GM23338 (cell line): Measurements from ENCODE around the gene ARPC2. TPM values are rescaled to one million over a fixed set of nuclear protein-coding genes. Genes with fewer than 3 reads are reported as not detected.

Experiments used
- ATAC-seq: fragments of 200-7000 bp; cut with Tn5 transposase; 3 replicates; pipeline ENCODE4 v1.9.1; 2020
- DNase-seq: peaks from one replicate; pipeline ENCODE4 v3.0.0-alpha.2; 2015; ENCODE audit warnings: low spot score
- H2AFZ ChIP-seq: fragments of 200-600 bp; sonication (generic); 2 replicates; pipeline ENCODE4 v1.8.0; 2016; ENCODE audit warnings: antibody characterized with exemption, mild to moderate bottlenecking, moderate library complexity
- H3F3A ChIP-seq: fragments of 200-600 bp; sonication (generic); replicated peaks from 2 replicates; pipeline ENCODE4 v1.8.0; 2017; ENCODE audit warnings: antibody characterized with exemption, mixed run types, low read depth
- H3K27ac ChIP-seq: fragments of 200-600 bp; sonication (generic); 2 replicates; pipeline ENCODE4 v1.6.1; 2016; ENCODE audit warnings: low read depth
- H3K27me3 ChIP-seq: fragments of 200-600 bp; sonication (generic); 2 replicates; pipeline ENCODE4 v1.8.0; 2016; ENCODE audit warnings: mild to moderate bottlenecking, mixed run types, moderate library complexity; ENCODE audit not compliant: insufficient read depth
- H3K36me3 ChIP-seq: fragments of 200-600 bp; sonication (generic); 2 replicates; pipeline ENCODE4 v1.8.0; 2016; ENCODE audit warnings: mild to moderate bottlenecking; ENCODE audit not compliant: insufficient read depth
- H3K4me1 ChIP-seq: fragments of 200-600 bp; sonication (generic); 2 replicates; pipeline ENCODE4 v1.8.0; 2016; ENCODE audit warnings: mild to moderate bottlenecking, moderate library complexity; ENCODE audit not compliant: insufficient read depth
- H3K4me2 ChIP-seq: fragments of 200-600 bp; sonication (generic); 2 replicates; pipeline ENCODE4 v1.7.1; 2017; ENCODE audit warnings: mixed run types
- H3K4me3 ChIP-seq: fragments of 200-600 bp; sonication (generic); 2 replicates; pipeline ENCODE4 v1.6.1; 2016; ENCODE audit warnings: mixed run types
- H3K79me2 ChIP-seq: fragments of 200-600 bp; sonication (generic); replicated peaks from 2 replicates; pipeline ENCODE4 v1.8.0; 2017; ENCODE audit warnings: mild to moderate bottlenecking; ENCODE audit not compliant: insufficient read depth
- H3K9me2 ChIP-seq: fragments of 200-600 bp; sonication (generic); 2 replicates; pipeline ENCODE4 v1.8.0; 2017; ENCODE audit not compliant: insufficient read depth
- H4K20me1 ChIP-seq: fragments of 200-600 bp; sonication (generic); replicated peaks from 2 replicates; pipeline ENCODE4 v1.8.0; 2017; ENCODE audit warnings: mild to moderate bottlenecking; ENCODE audit not compliant: insufficient read depth
- H3K27ac Mint-ChIP-seq: 2 replicates; pipeline ENCODE4 v1.8.0; 2020; ENCODE audit warnings: inconsistent platforms, mild to moderate bottlenecking, moderate library complexity, mixed read lengths
- H3K27me3 Mint-ChIP-seq: 3 replicates; pipeline ENCODE4 v1.8.0; 2022; ENCODE audit warnings: low read depth, mild to moderate bottlenecking, moderate library complexity, mixed read lengths, inconsistent platforms; ENCODE audit not compliant: insufficient read depth, poor library complexity
- H3K36me3 Mint-ChIP-seq: 3 replicates; pipeline ENCODE4 v1.8.0; 2021; ENCODE audit warnings: low read depth, mild to moderate bottlenecking, inconsistent platforms, moderate library complexity, mixed read lengths
- H3K4me1 Mint-ChIP-seq: 3 replicates; pipeline ENCODE4 v1.8.0; 2020; ENCODE audit warnings: mild to moderate bottlenecking, inconsistent platforms, mixed read lengths
- H3K4me3 Mint-ChIP-seq: 3 replicates; pipeline ENCODE4 v1.8.0; 2021; ENCODE audit warnings: moderate library complexity, mild to moderate bottlenecking, inconsistent platforms, mixed read lengths
- H3K9me3 Mint-ChIP-seq: 3 replicates; pipeline ENCODE4 v1.8.0; 2020; ENCODE audit warnings: moderate library complexity, mild to moderate bottlenecking, inconsistent platforms, mixed read lengths
- EZH2phosphoT487 ChIP-seq: fragments of 200-600 bp; sonication (generic); IDR thresholded peaks from one replicate; pipeline ENCODE4 v1.8.1; 2018; ENCODE audit warnings: antibody characterized with exemption; ENCODE audit not compliant: unreplicated experiment
- JUNB ChIP-seq: IDR thresholded peaks from one replicate; pipeline ENCODE4 v1.6.1; 2016; ENCODE audit warnings: antibody characterized with exemption; ENCODE audit not compliant: unreplicated experiment
- NANOG ChIP-seq: IDR thresholded peaks from 2 replicates; pipeline ENCODE4 v1.6.1; 2016; ENCODE audit warnings: antibody characterized with exemption, borderline replicate concordance
- POLR2AphosphoS5 ChIP-seq: IDR thresholded peaks from 2 replicates; pipeline ENCODE4 v1.6.1; 2016; ENCODE audit warnings: antibody characterized with exemption, low read depth
- ZNF114 ChIP-seq: fragments of 250-450 bp; sonication (Bioruptor Pico); IDR thresholded peaks from 2 replicates; pipeline ENCODE4 v1.5.0; 2020; ENCODE audit warnings: mild to moderate bottlenecking, moderate library complexity
- ZNF331 ChIP-seq: fragments of 250-450 bp; sonication (Bioruptor Pico); IDR thresholded peaks from 2 replicates; pipeline ENCODE4 v1.5.0; 2020; ENCODE audit warnings: low read depth, mild to moderate bottlenecking, moderate library complexity
- polyA plus RNA-seq: library from polyadenylated mRNA; unstranded; fragments of >200 nt; fragmentation: Nextera tagmentation; extraction: Ambion mirVana; gene quantifications from 2 replicates; pipeline ENCODE4 v1.2.1, GENCODE V29; 2016
- total RNA-seq: library from RNA; depleted of rRNA; stranded (reverse); fragments of >200 nt; shearing (Covaris generic); gene quantifications from 2 replicates; pipeline ENCODE4 v1.2.3, GENCODE V29; 2014
- TF ChIP-seq, protein P1 (sequence below): IDR thresholded peaks from one replicate; pipeline ENCODE4 v1.6.1; 2018; ENCODE audit warnings: antibody characterized with exemption; ENCODE audit not compliant: unreplicated experiment
- TF ChIP-seq, protein P2 (sequence below), 2 experiments: fragments of 200-600 bp in 1 of 2; sonication (generic) in 1 of 2; conservative IDR thresholded peaks; 2 replicates each; pipeline versions ENCODE4 v1.5.1 to v1.6.1; 2016 to 2017; ENCODE audit warnings: antibody characterized with exemption in 2 of 2, low read depth in 2 of 2, mild to moderate bottlenecking in 2 of 2, moderate library complexity in 1 of 2
- TF ChIP-seq, protein P3 (sequence below): fragments of 250-450 bp; sonication (Bioruptor Pico); IDR thresholded peaks from 2 replicates; pipeline ENCODE4 v1.5.0; 2020; ENCODE audit warnings: mild to moderate bottlenecking, moderate library complexity

Gene ARPC2
- total and polyA plus RNA-seq, 2 experiments from 2014 or later = 217 to 271 TPM

DNA sequence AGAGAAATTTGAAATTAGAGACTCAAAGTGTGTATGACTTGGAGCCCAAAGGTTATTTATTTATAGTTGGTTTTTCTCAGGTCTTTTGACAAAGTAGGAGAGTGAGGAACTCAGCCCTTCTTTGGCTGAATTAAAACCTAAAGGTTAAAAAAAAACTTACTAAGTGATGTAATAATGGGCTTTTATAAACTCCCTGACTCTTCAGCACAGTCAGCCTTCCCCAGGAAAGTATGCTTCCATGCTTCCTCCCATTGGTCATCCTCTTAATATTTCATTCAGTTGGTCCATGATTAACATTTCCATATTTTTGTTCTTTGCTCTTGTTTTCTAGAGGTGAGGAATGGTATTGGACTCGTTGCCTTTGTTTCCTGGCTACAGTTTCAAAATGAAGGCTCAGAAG, 7.2 kb downstream of the ARPC2 start:
- no peaks in the 10 kb centered on the region for H3K27me3 Mint-ChIP-seq
- Histone ChIP-seq H3K4me3 (no peak overlapping the region), H3K27me3 (no peaks in the 10 kb centered on the region), H3K4me2 (no peak overlapping the region), H3K4me1 (peaks cover 16% of the 10 kb centered on the region), H3K36me3 (peaks cover 33% of the 10 kb centered on the region), H3K9me2 (no peaks in the 10 kb centered on the region), H3K79me2 (peaks cover 89% of the 10 kb centered on the region), H3F3A (no peaks in the 10 kb centered on the region; the same call in 1 of the 2 replicates), H4K20me1 (peaks cover 84% of the 10 kb centered on the region), H2AFZ (no peak overlapping the region), H3K27ac (no peak overlapping the region)
- no peak overlapping the region for H3K4me3 Mint-ChIP-seq
- no peak for ATAC-seq
- no peak for DNase-seq
- peaks cover 10% of the 10 kb centered on the region for H3K4me1 Mint-ChIP-seq
- H3K36me3 Mint-ChIP-seq = peaks cover 63% of the 10 kb centered on the region
- H3K27ac Mint-ChIP-seq = peak overlapping the region; percentile 62
- no peaks in the 10 kb centered on the region for H3K9me3 Mint-ChIP-seq
- TF ChIP-seq, protein P1, sequence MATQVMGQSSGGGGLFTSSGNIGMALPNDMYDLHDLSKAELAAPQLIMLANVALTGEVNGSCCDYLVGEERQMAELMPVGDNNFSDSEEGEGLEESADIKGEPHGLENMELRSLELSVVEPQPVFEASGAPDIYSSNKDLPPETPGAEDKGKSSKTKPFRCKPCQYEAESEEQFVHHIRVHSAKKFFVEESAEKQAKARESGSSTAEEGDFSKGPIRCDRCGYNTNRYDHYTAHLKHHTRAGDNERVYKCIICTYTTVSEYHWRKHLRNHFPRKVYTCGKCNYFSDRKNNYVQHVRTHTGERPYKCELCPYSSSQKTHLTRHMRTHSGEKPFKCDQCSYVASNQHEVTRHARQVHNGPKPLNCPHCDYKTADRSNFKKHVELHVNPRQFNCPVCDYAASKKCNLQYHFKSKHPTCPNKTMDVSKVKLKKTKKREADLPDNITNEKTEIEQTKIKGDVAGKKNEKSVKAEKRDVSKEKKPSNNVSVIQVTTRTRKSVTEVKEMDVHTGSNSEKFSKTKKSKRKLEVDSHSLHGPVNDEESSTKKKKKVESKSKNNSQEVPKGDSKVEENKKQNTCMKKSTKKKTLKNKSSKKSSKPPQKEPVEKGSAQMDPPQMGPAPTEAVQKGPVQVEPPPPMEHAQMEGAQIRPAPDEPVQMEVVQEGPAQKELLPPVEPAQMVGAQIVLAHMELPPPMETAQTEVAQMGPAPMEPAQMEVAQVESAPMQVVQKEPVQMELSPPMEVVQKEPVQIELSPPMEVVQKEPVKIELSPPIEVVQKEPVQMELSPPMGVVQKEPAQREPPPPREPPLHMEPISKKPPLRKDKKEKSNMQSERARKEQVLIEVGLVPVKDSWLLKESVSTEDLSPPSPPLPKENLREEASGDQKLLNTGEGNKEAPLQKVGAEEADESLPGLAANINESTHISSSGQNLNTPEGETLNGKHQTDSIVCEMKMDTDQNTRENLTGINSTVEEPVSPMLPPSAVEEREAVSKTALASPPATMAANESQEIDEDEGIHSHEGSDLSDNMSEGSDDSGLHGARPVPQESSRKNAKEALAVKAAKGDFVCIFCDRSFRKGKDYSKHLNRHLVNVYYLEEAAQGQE = no peak
- TF ChIP-seq EZH2phosphoT487 = no peak
- TF ChIP-seq ZNF114 (CRISPR knock-in tag) = no peak
- TF ChIP-seq JUNB = no peak
- TF ChIP-seq, protein P2, sequence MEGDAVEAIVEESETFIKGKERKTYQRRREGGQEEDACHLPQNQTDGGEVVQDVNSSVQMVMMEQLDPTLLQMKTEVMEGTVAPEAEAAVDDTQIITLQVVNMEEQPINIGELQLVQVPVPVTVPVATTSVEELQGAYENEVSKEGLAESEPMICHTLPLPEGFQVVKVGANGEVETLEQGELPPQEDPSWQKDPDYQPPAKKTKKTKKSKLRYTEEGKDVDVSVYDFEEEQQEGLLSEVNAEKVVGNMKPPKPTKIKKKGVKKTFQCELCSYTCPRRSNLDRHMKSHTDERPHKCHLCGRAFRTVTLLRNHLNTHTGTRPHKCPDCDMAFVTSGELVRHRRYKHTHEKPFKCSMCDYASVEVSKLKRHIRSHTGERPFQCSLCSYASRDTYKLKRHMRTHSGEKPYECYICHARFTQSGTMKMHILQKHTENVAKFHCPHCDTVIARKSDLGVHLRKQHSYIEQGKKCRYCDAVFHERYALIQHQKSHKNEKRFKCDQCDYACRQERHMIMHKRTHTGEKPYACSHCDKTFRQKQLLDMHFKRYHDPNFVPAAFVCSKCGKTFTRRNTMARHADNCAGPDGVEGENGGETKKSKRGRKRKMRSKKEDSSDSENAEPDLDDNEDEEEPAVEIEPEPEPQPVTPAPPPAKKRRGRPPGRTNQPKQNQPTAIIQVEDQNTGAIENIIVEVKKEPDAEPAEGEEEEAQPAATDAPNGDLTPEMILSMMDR (conservative IDR thresholded peaks at IDR 0.05; ENCODE audit: low read depth in 2 of 2) = no peak

DNA sequence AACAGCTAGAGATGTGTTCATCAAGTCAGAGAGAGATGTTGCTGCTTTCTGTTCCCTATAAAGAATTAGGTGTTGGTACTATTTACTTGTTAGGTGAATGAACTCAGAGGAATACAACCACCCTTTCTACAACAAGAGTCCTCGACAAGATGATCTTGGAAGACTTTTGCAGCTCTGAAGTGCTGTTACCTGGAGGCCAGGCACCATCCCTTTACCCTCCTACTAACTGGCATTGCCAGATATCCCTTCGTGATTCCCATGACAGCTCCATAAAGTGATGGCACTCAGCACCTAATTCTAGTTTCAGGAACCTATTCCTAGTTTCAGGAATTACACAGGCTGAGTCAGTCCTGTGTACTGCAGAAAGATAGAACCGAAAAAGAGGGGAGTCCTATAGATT, 9.9 kb downstream of the ARPC2 start:
- no peaks in the 10 kb centered on the region for H3K9me3 Mint-ChIP-seq
- no peak overlapping the region for H3K27ac Mint-ChIP-seq
- Histone ChIP-seq H3K4me2 (no peak overlapping the region), H3K4me3 (no peak overlapping the region), H3K27me3 (no peaks in the 10 kb centered on the region), H2AFZ (no peak overlapping the region), H3K36me3 (peaks cover 41% of the 10 kb centered on the region), H4K20me1 (peaks cover 59% of the 10 kb centered on the region), H3F3A (no peaks in the 10 kb centered on the region), H3K9me2 (no peaks in the 10 kb centered on the region), H3K27ac (no peak overlapping the region), H3K79me2 (peaks cover 75% of the 10 kb centered on the region), H3K4me1 (peaks cover 4% of the 10 kb centered on the region; the same call in 1 of the 2 replicates)
- no peaks in the 10 kb centered on the region for H3K27me3 Mint-ChIP-seq
- no peak for DNase-seq
- H3K36me3 Mint-ChIP-seq = peaks cover 64% of the 10 kb centered on the region
- H3K4me3 Mint-ChIP-seq = no peak overlapping the region
- ATAC-seq = no peak
- H3K4me1 Mint-ChIP-seq = no peaks in the 10 kb centered on the region
- TF ChIP-seq ZNF331 = no peak
- TF ChIP-seq POLR2AphosphoS5 = no peak
- TF ChIP-seq, protein P3, sequence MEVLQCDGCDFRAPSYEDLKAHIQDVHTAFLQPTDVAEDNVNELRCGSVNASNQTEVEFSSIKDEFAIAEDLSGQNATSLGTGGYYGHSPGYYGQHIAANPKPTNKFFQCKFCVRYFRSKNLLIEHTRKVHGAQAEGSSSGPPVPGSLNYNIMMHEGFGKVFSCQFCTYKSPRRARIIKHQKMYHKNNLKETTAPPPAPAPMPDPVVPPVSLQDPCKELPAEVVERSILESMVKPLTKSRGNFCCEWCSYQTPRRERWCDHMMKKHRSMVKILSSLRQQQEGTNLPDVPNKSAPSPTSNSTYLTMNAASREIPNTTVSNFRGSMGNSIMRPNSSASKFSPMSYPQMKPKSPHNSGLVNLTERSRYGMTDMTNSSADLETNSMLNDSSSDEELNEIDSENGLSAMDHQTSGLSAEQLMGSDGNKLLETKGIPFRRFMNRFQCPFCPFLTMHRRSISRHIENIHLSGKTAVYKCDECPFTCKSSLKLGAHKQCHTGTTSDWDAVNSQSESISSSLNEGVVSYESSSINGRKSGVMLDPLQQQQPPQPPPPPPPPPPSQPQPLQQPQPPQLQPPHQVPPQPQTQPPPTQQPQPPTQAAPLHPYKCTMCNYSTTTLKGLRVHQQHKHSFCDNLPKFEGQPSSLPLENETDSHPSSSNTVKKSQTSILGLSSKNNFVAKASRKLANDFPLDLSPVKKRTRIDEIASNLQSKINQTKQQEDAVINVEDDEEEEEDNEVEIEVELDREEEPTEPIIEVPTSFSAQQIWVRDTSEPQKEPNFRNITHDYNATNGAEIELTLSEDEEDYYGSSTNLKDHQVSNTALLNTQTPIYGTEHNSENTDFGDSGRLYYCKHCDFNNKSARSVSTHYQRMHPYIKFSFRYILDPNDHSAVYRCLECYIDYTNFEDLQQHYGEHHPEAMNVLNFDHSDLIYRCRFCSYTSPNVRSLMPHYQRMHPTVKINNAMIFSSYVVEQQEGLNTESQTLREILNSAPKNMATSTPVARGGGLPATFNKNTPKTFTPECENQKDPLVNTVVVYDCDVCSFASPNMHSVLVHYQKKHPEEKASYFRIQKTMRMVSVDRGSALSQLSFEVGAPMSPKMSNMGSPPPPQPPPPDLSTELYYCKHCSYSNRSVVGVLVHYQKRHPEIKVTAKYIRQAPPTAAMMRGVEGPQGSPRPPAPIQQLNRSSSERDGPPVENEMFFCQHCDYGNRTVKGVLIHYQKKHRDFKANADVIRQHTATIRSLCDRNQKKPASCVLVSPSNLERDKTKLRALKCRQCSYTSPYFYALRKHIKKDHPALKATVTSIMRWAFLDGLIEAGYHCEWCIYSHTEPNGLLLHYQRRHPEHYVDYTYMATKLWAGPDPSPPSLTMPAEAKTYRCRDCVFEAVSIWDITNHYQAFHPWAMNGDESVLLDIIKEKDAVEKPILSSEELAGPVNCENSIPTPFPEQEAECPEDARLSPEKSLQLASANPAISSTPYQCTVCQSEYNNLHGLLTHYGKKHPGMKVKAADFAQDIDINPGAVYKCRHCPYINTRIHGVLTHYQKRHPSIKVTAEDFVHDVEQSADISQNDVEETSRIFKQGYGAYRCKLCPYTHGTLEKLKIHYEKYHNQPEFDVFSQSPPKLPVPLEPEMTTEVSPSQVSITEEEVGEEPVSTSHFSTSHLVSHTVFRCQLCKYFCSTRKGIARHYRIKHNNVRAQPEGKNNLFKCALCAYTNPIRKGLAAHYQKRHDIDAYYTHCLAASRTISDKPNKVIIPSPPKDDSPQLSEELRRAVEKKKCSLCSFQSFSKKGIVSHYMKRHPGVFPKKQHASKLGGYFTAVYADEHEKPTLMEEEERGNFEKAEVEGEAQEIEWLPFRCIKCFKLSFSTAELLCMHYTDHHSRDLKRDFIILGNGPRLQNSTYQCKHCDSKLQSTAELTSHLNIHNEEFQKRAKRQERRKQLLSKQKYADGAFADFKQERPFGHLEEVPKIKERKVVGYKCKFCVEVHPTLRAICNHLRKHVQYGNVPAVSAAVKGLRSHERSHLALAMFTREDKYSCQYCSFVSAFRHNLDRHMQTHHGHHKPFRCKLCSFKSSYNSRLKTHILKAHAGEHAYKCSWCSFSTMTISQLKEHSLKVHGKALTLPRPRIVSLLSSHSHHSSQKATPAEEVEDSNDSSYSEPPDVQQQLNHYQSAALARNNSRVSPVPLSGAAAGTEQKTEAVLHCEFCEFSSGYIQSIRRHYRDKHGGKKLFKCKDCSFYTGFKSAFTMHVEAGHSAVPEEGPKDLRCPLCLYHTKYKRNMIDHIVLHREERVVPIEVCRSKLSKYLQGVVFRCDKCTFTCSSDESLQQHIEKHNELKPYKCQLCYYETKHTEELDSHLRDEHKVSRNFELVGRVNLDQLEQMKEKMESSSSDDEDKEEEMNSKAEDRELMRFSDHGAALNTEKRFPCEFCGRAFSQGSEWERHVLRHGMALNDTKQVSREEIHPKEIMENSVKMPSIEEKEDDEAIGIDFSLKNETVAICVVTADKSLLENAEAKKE (CRISPR knock-in tag) = no peak
- TF ChIP-seq JUNB = no peak
- no peak for TF ChIP-seq NANOG
- no peak for TF ChIP-seq EZH2phosphoT487
